HG03442 (cell line): ENCODE data around the gene MCM3AP.

ENCODE experiments used
- ATAC-seq: cut with Tn5 transposase; IDR thresholded peaks from one replicate; pipeline ENCODE4 v1.9.1; 2021; ENCODE audit warnings: mild to moderate bottlenecking, moderate library complexity; ENCODE audit not compliant: unreplicated experiment

The MCM3AP gene

DNA sequence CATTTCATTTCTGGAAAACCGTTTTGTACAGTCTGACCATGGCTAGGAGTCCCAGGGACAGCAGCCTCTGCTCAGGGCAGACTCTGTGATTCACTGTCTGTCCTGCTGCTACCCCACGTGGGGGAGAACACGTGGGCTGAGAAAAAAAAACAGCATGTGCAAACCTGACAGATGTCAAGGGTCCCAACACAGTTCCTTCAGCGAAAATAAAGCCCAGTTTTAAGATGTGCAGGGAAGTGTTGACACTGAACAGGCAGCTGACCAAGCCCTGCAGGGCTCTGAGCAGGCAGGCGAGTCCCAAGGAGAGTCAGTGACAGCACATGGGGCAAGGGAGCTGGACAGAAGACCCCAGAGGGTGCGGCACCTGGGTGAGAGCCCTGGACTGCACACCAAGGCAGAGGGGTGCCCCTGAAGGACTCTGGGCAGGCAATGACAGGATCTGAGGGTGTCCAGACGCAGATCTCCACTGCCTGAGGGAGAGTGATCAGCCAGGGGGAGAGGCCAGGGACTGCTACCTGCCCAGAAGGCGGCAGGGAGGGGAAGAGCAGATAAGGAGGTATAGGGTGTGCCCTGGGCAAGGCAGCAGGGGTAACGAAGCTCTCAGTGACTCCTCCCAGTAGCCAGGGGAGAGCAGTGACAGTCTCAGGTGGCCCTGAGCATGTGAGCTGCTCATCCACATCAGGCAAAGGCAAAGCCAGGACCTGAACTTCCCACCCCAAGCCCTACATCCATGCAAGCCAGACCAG lies 96.0 kb downstream of the MCM3AP start:
- no peak for ATAC-seq

DNA sequence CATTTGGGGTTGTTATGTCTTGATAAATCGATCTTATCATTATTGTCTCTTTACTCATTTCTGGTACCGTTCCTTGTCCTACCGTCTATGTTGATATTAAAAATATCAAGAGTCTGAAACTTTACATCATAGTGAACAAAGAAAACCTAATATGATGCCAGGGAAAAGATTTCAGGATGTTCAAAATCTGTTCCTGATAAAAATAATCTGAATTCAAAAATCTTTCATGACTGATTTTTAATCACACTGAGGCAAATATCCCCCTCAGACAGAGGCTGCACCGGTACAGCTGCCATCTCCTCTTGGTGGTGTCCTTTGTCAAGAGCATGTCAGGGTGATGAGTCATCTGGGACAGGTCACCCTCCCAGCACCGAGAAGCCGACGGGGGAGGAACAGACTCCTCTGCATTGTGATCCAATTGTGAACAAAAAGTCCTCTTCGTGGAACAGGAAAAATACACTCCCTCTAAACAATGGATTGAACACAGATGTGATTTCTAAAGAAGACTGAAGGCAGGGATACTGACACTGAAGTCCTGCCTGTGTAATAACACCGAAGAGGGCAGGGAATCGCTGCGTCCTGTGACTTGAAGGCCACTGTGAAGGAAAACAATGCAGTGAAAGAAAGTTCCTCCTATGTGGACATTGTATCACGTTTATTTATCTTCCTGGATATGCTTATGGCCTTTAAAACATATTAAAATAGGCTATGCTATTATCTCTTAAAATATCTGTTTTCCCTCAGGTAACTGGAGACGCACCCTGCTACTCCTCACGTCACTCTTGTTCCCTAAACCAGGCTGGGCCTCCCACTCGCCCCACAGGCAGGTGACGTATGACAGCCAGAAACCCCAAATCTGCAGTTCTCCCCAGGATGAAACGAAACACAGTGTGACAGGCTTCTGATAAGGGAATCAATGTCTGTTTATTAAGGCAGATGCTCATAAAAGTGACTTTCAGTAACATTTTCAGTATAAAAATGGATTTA lies 96.9 kb downstream of the MCM3AP start:
- ATAC-seq = no peak

DNA sequence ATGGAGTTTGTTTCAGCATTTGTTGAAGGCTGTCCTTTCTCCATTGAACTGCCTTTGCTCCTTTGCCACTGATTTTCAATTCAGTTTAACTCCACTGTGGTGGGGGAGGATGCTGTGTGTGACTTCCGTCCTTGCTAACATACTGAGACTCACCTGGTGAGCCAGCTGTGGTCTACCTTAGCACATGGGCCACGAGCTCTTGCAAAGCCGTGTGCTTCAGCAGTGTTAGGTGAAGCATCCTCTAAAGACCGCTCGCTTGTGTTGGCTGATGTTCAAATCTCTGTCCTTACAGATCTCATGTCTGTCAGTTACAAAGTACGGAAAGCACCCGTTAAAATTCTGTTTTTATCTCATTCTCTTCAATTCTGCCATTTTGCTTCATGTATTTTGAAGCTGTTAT lies 97.6 kb downstream of the MCM3AP start:
- no peak for ATAC-seq

DNA sequence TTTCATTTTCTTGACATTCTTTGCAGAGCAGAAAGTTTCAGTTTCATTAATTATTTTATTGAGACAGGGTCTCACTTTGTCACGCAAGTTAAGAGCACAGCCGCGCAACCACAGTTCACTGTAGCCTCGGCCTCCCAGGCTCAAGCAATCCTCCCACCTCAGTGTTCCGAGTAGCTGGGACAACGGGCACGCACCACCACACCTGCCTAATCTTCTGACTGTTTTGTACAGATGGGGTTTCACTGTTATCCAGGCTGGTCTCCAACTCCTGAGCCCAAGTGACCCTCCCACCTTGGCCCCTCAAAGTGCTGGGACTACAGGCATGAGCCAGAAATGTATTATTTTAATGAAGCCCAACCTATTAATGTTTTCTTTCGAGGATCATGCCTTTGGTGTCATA lies 98.2 kb downstream of the MCM3AP start:
- ATAC-seq = no peak

DNA sequence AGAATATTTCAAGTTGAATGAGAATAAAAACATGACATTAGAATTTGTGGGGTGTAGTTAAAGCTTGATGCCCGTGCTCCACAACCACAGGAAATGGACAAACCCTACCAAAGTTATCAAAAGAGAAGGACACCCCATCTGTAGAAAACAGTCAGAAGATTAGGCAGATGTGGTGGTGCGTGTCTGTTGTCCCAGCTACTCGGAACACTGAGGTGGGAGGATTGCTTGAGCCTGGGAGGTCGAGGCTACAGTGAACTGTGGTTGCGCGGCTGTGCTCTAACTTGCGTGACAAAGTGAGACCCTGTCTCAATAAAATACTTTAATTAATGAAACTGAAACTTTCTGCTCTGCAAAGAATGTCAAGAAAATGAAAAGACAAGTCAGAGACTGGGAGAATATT lies 99.7 kb downstream of the MCM3AP start:
- no peak for ATAC-seq
